ENCODE data around the gene PPP2R2C. TPM values are rescaled to one million over a fixed set of nuclear protein-coding genes. Genes with fewer than 3 reads are reported as not detected.

PPP2R2C gene
- total RNA-seq, 1 donor from 2014 or later, result 2.2 TPM

- intact Hi-C loops (cut with DNase I), result no loop called here
- Histone ChIP-seq H3K36me3 (no peaks in the 10 kb centered on the region), H3K4me1 (no peaks in the 10 kb centered on the region), H3K27ac (no peak overlapping the region), H3K9me3 (no peaks in the 10 kb centered on the region), H3K4me3 (no peak overlapping the region), H3K27me3 (no peaks in the 10 kb centered on the region)
- no peak for TF ChIP-seq CTCF (IDR thresholded peaks at IDR 0.05)
- DNase-seq (ENCODE audit: low spot score in 2 of 2), result no peak
These were observed 69.6 kb downstream of the PPP2R2C start for GRCh38 chr4:6402566-6403399.

GRCh38 chr4:6401797-6402196, 70.6 kb downstream of the PPP2R2C start:
- H3K9me3 ChIP-seq, result no peaks in the 10 kb centered on the region
- DNase-seq (ENCODE audit: low spot score in 2 of 2), result no peak
- no peaks in the 10 kb centered on the region for H3K4me1 ChIP-seq

GRCh38 chr4:6396696-6397236, 75.6 kb downstream of the PPP2R2C start:
- no peaks in the 10 kb centered on the region for H3K27me3 ChIP-seq
- no peak overlapping the region for H3K27ac ChIP-seq
- H3K4me3 ChIP-seq, result no peak overlapping the region
- H3K4me1 ChIP-seq, result no peaks in the 10 kb centered on the region
- TF ChIP-seq CTCF (IDR thresholded peaks at IDR 0.05), result no peak
- H3K36me3 ChIP-seq, result no peaks in the 10 kb centered on the region
- H3K9me3 ChIP-seq, result no peaks in the 10 kb centered on the region
- intact Hi-C loops (cut with DNase I), result no loop called here
- DNase-seq (ENCODE audit: low spot score in 2 of 2), result no peak

More at GRCh38 chr4:6401797-6402196, 70.6 kb downstream of the PPP2R2C start:
- H3K27me3 ChIP-seq, result no peaks in the 10 kb centered on the region
- intact Hi-C loops (cut with DNase I), result no loop called here
- no peak for TF ChIP-seq CTCF (IDR thresholded peaks at IDR 0.05)
- H3K27ac ChIP-seq, result no peak overlapping the region
- no peak overlapping the region for H3K4me3 ChIP-seq
- no peaks in the 10 kb centered on the region for H3K36me3 ChIP-seq

GRCh38 chr4:6395466-6396228, 76.8 kb downstream of the PPP2R2C start:
- Histone ChIP-seq H3K4me1 (no peaks in the 10 kb centered on the region), H3K4me3 (no peak overlapping the region), H3K36me3 (no peaks in the 10 kb centered on the region), H3K9me3 (no peaks in the 10 kb centered on the region), H3K27me3 (no peaks in the 10 kb centered on the region), H3K27ac (no peak overlapping the region)
- intact Hi-C loops (cut with DNase I), result no loop called here
- DNase-seq (ENCODE audit: low spot score in 2 of 2), result no peak
- no peak for TF ChIP-seq CTCF (IDR thresholded peaks at IDR 0.05)

- H3K27ac ChIP-seq, result no peak overlapping the region
- H3K4me1 ChIP-seq, result no peaks in the 10 kb centered on the region
- intact Hi-C loops (cut with DNase I), result no loop called here
- no peaks in the 10 kb centered on the region for H3K9me3 ChIP-seq
- H3K36me3 ChIP-seq, result no peaks in the 10 kb centered on the region
- TF ChIP-seq CTCF (IDR thresholded peaks at IDR 0.05), result no peak
- no peaks in the 10 kb centered on the region for H3K27me3 ChIP-seq
- no peak overlapping the region for H3K4me3 ChIP-seq
- no peak for DNase-seq (ENCODE audit: low spot score in 2 of 2)
These were observed 77.7 kb downstream of the PPP2R2C start for GRCh38 chr4:6394671-6395081.

Data from ascending aorta (tissue), 2 donors.